HG03457 (cell line): Measurements from ENCODE around the gene SPATA24.
"Not testable (repeated sequence)": the region's sequence is repeated elsewhere in the genome, so short reads cannot be mapped to it uniquely, and the experiment has no call there.

Source experiments
- ATAC-seq: cut with Tn5 transposase; IDR thresholded peaks from one replicate; pipeline ENCODE4 v1.9.1; 2021; ENCODE audit warnings: moderate number of reproducible peaks; ENCODE audit not compliant: unreplicated experiment

Gene SPATA24

DNA sequence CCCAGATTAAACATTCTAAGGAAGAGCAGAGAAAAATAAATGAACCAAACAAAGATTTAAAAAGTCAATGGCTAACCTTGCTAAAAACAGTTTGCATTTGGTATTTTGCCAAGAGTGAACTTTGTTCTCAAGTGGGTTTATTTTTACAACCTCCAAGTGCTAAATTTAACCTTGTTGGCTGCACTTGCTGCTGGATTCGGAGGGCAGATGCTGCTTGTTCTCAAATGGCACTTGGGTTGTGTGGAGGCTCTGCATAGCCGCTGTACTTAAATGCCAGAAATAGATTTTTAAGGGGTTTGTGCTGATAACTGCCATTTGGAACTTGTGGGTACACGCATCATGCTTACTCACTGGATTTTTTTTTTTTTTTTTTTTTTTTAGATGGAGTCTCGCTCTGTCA is 13.3 kb upstream of the SPATA24 start:
- ATAC-seq = no peak

DNA sequence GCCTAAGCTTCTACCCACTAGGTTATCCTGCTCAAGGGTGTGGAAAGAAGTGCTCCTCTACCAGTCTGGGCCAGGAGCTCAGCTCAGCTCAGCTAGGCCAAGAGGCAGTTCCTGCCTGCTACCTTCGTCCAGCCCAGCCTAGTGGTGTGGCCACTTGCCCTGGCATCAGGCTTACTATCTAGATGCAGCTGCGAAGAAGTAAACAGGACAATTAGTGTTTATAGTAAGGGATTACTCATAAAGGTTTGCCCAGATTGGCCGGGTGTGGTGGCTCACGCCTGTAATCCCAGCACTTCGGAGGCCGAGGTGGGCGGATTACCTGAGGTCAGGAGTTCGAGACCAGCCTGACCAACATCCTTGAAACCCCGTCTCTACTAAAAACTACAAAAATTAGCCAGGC is 12.8 kb upstream of the SPATA24 start:
- no peak for ATAC-seq

DNA sequence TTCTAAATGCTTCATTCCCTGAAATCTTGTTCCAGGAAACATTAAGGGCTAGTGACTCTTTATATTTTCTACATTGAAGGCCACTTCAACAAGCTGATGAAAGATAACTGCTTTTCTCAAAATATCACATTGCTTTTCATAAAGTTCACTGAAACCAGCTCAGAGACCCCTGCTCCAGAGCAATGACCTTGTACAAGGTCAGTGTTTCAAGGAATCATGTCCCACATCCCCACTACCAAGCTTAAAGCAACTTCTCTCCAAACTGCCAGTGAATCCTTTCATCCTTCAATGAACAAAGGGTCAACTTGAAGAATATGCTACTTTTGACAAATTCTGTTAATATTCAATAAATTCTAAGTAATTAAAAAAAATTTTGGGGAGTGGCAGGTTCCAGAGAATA is 12.0 kb upstream of the SPATA24 start:
- no peak for ATAC-seq

DNA sequence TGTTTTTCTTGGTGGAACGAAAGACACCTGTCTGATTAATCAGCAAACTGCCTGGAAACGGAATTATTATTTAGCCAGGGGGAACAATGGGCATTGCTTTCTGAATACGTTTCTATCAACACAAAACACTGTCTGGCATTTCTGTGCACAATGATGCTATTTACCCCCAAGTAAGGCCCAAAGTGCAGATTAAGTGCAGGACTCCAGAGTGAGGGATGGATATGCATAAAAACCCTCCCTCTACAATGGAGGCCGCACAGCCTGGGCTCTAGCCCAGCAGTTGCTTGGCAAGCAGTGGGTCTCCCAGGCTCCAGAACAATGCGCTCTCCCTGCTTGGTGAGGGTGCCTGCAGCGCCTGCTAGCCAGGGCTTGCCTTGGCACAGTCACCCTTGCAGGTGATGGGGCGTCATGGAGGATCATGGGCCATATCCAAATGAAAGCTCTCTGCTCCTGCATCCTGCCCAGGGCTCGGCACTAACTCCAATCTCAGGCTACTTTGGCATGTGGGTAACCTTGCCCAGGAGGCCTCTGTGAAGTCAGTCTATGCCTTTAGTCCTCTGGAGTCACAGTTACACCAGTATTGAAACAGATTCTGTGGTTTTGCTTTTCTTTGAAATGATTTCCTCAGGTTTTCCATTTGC is 11.5 kb upstream of the SPATA24 start:
- ATAC-seq = no peak

DNA sequence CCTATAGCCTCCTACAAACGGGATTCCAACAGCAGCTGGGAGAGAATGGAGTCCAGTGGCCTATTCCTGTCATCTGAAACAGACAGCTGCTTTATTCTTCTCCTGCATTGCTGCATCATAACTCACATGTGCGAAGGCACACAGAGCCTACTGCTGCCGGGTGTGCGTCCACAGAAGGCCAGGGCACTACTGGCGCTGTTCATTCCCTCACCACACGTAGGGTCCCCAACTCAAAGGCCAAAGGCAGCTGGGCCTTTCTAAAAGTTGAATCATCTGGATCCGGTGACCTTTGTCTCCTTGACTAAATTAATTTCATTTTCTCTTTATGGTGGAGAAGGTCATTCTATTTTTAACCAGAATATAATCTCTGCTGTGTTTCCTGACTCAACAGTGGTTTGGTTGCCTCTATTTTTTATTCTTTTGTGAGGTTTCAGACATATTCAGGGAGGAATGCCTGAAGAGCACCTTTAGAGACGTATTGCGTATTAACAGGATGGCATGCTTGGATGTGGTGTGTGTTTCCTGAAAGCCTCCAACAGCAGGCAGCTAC is 10.8 kb upstream of the SPATA24 start:
- no peak for ATAC-seq

DNA sequence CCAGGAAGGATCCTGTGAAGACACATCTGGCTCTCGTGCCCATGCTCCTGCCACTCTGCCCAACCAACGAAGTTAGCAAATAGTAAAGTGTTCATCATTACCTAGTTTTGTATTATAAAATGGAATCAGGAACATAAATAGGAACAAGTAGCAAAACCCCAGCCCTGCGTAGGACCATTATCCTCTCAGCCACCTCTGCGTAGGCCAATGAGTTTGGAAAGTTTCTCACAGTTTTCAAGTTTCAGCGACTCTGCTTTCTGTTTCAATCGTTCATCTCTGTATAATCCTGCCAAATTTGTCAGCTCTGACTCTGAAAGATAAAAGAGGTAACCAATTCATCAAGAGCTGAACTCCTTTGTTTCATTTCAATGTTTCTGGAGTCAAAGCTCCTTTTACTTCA is 10.1 kb upstream of the SPATA24 start:
- ATAC-seq = no peak

DNA sequence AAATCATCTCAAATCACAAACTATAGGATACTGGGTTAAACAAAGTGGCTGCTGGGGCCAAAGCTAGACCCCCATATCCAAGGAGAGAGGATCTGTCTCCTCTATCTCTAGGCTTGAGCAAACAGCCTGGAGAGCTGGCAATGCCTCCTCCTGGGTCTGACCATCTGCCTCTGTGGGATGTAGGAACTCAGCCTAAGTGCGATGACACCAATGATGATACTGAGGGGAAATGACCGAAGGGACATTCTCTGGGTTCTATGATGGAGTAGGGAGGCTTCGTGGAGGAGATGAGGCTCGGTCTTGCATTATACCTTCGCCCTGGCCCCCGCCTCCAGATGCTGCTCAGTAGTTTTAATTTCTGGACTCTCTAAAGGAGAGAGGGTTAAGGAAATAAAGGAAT is 9.3 kb upstream of the SPATA24 start:
- no peak for ATAC-seq

DNA sequence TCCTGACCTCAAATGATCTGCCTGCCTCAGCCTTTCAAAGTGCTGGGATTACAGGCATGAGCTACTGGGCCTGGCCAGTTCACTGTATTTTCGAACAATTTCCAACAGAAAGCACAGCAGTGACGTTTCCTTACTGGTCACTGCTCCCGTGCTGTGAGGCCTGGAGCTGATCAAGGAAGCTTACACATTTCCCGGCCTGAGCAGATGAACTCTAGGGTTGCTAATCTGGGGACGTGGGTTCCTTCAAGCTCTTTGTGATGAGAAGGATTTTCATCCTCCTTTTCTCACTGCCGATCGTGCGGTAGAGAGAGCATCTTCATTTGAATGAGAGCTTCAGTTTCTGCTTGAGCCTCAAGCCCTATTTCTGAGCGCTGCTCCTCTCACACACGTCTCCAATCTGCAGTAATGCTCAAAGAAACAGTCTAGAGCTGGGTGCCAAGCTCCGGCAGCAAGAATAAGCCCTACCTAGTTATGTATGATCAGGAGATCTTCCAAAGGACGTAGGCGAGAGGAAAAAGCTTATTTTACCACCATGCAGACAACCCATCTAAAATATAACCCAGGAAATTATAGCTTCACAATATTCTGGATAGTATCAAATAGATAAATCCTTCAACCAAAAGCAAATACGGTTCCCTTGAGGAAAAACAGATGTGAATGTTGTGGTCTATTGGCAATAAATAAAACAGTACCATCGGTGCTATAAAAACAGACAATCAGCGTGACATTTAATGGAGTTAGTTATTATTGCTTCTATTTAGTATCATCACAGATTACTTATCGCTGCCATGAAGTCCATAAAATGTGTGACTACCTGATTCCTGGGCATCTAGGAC is 7.3 kb upstream of the SPATA24 start:
- no peak for ATAC-seq

DNA sequence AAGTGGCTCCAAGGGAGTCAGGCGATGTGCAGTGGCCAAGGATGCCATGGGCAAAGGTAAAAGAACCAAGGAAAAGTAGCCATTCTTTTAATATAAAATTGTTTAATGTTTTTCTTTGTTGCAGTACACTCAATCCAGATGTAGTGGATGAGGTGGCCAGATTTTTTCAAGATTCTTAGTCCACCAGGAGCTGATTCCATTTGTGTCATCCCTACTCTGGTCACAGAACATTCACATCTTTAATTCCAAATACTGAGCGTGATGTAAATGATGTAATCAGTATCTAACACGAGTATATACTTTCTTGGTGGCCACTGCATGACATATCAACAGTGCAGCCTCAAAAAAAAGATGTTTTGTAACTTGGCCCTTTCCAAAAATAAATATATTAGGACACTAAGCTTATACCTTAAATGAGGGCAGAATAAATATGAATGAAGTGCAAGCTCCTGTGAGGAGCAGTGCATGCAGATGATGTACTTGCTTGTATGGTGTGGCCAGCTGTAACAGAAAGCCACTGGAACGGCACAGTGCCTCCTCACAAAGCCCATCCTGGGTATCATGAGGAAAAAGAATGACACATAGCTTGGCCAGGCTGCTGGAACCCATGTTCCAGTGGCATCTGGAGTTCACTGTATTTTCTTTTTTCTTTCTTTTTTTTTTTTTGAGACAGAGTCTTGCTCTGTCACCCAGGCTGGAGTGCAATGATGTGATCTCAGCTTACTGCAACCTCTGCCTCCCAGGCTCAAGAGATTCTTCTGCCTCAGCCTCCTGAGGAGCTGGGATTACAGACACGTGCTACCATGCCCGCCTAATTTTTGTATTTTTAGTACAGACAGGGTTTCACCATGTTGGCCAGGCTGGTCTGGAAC is 6.5 kb upstream of the SPATA24 start:
- ATAC-seq = no peak

DNA sequence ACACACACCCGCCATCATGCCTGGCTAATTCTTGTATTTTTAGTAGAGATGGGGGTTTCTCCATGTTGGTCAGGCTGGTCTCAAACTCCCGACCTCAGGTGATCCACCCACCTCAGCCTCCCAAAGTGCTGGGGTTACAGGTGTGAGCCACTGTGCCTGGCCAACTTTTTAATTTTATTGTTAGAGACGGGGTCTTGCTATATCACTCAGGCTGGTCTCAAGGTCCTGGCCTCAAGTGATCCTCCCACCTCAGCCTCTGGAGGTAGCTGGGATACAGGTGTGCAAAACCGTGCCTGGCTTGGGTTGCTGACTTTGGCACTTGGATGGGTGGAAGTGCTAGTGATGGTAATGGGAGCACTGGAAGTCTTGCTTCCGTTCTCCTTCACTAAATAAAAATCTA is 5.2 kb upstream of the SPATA24 start:
- ATAC-seq = not testable (repeated sequence)

DNA sequence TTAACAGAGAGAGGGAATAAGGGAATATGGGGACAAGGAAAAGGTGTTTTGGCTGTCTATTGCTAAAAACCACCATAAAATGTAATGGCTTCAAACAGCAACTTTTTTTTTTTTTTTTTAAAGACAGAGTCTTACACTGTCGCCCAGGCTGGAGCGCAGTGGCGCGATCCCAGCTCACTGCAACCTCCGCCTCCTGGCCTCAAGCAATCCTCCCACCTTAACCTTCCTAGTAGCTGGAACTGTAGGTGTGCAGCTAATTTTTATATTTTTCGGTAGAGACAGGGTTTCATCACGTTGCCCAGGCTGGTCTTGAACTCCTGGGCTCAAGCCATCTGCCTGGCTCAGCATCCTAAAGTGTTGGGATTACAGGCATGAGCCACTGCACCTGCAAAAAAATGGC is 4.3 kb upstream of the SPATA24 start:
- ATAC-seq = no peak

DNA sequence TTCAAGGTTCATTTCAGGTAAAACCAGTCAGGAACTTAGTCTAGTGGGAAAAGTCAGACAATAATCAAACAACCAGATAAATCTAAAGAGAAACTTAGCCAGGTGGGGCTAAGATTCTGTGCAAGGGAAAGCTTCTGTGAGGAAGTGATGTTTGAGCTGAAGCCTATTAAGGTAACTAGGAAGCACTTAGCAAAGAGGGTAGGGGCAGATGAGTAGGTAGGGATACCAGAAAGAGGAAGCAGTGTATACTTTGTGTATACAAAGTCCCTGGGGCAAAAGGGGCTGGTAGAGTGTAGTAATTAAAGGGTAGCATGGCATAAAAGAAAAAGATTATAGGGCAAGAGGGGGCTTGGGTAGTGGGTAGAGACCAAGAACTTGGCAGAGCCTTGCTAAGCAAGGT is 3.6 kb upstream of the SPATA24 start:
- ATAC-seq = no peak

DNA sequence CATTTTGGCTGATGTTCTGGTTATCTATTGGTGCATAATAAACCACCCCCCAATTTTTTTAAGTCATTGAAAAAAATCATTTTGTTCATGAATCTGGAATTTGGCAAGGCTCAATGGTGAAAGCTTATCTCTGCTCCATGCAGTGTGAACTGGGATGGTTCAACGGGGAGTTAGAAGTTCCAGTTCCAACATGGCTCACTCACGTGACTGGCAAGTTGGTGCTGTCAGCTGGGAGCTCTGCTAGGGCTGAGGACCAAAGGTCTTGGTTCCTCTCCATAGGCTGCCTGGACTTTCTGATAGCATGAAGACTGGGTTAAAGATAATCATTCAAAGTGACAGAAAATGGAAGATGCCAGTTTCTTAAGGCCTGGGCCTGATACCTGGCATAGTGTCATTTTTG is 3.1 kb upstream of the SPATA24 start:
- no peak for ATAC-seq

DNA sequence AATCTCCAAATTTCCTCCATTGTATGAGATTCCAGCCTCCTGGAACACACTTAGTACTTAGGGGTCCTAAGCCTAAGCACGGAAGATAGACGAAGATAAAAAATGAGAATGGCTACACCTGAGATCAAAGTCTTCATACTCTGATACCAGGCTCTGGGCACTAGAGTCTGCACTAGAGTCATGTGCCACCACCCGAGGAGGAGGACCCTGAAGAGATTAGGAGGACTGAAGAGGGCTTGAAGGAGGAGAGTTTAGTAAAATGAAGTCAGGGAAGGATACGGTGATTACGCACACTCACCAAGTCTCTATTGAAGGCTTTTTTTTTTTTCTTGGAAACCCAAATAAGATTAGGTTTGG is 573 bp upstream of the SPATA24 start:
- ATAC-seq = no peak

DNA sequence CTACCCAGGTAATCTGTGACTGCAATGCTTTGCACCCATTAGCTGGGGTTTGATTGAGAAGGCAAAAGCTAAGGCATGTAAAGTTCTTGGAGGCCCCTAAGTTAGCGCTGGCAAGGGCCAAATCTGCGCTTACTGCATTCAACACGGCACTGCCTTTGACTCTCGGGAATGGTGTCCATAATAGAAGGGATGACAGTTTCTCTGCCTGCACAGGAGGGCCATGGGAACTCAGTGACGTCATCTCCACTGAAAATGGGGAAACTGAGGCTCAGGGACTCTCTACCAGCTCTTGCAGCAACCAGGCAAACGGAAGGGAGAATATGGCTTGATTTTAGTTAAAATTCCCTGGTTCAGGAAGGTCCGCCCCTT is 487 bp downstream of the SPATA24 start:
- peak; percentile 1 for ATAC-seq

DNA sequence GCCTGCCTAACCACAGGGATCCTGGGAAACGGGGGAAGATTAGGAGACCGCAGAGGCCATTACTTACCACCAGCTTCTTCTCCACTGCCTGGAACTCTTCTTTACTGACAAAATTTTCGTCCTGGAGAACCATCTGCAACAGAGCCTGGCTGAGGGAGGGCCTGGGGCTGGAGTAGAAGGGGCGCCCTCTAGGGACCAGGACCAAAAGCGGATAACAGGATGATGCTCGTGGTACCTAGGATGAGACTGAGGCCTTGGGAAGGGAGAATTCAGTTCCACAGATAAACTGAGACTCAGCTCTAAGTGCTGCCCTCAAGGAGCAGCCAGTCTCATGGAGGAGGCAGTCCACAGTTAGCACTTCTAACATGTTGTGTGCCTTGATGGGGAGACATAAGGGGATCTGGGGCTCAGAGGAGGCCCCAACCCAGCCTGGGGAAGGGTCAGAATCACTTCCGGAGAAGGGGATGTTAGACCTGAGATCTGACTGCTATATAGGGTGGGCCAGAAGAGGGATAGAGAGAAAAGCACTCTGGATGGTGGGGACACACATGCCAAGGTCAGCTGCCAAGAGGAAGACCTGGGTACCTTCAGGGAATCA is 1.2 kb downstream of the SPATA24 start:
- no peak for ATAC-seq

DNA sequence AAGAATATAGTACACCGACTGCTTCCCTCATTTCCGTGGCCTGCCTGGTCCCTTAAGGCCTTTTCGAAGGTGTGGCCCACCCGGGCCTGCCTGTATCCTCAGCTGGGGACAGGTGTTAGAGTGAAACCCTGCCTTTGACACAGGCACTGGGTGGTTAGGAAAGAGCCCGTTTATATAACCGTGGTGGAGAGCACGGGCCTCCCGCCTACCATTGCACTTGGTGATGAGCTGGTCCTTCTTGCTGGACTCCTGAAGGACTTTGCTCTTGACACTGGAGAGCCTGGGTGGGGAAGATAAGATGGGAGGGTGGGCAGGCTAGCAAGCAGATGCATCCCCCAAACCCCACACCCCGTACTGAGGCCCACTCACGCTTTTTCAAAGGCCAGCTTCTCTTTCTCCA is 2.3 kb downstream of the SPATA24 start:
- no peak for ATAC-seq

DNA sequence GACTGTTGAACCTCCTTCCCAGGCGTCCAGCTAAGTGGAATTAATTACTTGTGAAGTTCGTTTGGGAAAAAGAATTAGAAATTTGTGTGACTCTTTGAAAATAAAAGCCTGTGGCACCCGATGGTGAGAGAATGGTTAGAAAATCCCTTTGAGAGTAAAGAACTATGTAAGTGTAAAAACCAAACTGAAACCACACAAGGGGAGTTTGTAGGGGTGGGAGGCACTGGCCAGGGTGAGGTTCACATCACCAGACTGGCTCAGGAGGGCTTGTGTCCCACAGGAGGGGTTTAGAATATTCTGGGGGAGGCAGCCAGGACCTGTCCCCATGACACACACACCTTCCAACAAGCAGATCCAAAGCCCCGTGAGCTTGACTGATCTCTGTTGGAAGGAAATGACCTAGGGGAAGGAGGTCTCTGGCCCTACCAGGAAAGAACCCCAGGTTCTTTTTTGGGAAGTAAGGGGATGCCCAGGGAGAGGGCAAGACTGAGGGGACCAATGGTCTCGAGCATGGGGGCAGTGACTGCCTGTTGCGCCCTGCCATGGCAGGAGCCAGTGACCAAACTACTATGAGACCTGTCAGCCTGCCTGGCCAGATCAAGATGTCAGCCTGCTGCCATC is 4.3 kb downstream of the SPATA24 start:
- no peak for ATAC-seq

DNA sequence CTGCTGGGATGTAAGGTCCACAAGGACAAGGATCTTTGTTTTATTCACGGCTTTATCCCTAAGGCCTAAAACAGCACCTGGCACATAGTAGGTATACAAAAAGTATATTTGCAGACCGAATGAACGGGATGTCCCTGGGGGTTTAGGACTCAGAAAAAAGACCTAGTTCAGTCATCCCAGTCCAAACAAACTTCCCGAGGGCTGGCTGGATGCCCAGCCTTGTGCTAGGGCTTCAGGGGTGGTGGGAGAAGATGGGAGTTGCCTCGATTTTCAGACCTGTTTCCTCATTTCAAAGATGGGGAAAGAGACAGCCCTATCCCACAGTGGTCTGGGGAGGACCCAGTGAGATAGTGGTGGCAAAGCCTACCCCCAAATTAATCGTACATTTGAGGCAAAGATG is 6.0 kb downstream of the SPATA24 start:
- ATAC-seq = no peak

DNA sequence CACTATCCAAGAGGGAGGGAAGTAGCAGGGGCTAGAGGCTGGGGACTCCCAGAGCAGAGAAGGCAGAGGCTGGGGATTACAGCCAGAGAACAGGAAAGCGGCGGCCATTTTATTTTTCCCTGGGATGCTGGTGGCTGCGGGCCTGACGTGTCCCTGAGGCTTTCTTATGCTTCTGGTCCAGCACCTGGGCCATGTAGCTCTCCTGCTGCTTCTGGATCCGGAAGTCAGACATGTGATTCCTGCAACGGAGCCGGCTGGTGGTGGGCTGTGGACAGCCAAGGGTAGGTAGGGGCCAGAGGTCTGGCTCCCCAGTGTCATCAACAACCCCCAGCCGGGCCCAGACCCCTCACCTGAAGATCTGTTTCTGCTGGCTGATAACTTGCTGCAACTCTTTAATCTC is 7.2 kb downstream of the SPATA24 start:
- no peak for ATAC-seq
